ENCODE measurements around the gene ALOXE3.

GRCh38 chr17:8150194-8151119, 32.1 kb upstream of the ALOXE3 start:
- no peak for TF ChIP-seq CTCF (IDR thresholded peaks at IDR 0.05)
- no peak for TF ChIP-seq KDM1A (IDR thresholded peaks at IDR 0.05; ENCODE audit: low read depth)
- TF ChIP-seq CEBPB (IDR thresholded peaks at IDR 0.05), result no peak
- no peak for TF ChIP-seq RAD21 (conservative IDR thresholded peaks at IDR 0.05 in 1 of 2, IDR thresholded peaks at IDR 0.05 in 1 of 2)
- TF ChIP-seq MAZ (IDR thresholded peaks at IDR 0.05; ENCODE audit: borderline replicate concordance, low read depth, low read length), result no peak
- TF ChIP-seq BCL3 (IDR thresholded peaks at IDR 0.05), result no peak

Data from A549 (cell line).